ENCODE results near the gene DAG1.

GRCh38 chr3:49492969-49493368 is 22.9 kb downstream of the DAG1 start:
- TF ChIP-seq CTCF (conservative IDR thresholded peaks at IDR 0.05; ENCODE audit: low read length) (no peak), EZH2phosphoT487 (IDR thresholded peaks at IDR 0.05; ENCODE audit: borderline replicate concordance, low read depth, low read length) (no peak)

Measured in OCI-LY7 (cell line).